ENCODE measurements around the gene OLFML2B. TPM values are rescaled to one million over a fixed set of nuclear protein-coding genes. Genes with fewer than 3 reads are reported as not detected.
"Not testable (repeated sequence)": the region's sequence is repeated elsewhere in the genome, so short reads cannot be mapped to it uniquely, and the experiment has no call there.

OLFML2B gene
- total RNA-seq, 2 donors from 2014 or later, result 32.2 to 46.6 TPM

DNA sequence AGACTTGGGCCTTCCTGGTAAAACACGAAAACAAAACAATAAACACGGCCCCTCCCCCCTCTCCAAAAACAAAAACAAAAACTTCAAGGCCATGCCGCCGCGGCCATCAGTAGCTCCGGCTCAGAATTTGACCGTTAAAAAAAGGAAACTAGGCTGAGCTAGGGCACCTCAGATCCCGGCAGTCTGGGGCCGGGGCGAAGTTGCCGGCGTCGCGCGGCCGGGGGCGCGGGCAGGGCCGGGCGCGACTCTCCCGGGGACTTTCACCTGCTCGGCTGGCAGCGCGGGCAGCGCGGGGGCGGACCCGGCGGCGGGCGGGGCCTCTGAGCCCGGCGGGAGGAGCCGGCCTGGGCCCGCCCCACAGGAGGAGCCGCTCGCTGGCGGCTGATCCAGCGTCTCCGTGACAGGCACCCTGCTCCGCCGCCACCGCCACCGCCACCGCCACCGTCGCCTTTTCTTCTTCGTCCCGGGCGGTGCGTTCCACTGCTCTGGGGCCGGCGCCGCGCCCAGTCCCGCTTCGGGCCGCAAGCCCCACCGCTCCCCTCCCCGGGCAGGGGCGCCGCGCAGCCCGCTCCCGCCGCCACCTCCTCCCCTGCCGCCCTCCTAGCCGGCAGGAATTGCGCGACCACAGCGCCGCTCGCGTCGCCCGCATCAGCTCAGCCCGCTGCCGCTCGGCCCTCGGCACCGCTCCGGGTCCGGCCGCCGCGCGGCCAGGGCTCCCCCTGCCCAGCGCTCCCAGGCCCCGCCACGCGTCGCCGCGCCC, 45.8 kb upstream of the OLFML2B start, which contains the start of gene NOS1AP:
Gene NOS1AP (plus strand): TSS at position 358 of the 760 bp plus-strand sequence. CDS start 487 bp downstream, outside the sequence.
- Histone ChIP-seq H3K4me1 (ENCODE audit: control insufficient read depth in 1 of 2, low read depth in 2 of 2) (peaks cover 4 to 32% of the 10 kb centered on the region in 2 donors), H3K27ac (no peak within 1 kb of the TSS), H3K36me3 (no peaks in the 10 kb centered on the region), H3K9me3 (no peaks in the 10 kb centered on the region), H3K27me3 (replicated peaks; ENCODE audit: insufficient read depth) (no peaks in the 10 kb centered on the region), H3K4me3 (peak within 1 kb of the TSS; percentile 86)
- ATAC-seq (ENCODE audit: insufficient number of reproducible peaks, low FRiP score, low read depth) (peak; percentile 65), DNase-seq (ENCODE audit: low spot score) (peak; percentile 8)
- no peak for TF ChIP-seq CTCF (IDR thresholded peaks at IDR 0.05)

GRCh38 chr1:162068301-162068700, 44.6 kb upstream of the OLFML2B start:
- no peak for DNase-seq (ENCODE audit: low spot score)
- H3K27ac ChIP-seq, result no peak overlapping the region
- H3K36me3 ChIP-seq, result no peaks in the 10 kb centered on the region
- H3K9me3 ChIP-seq, result no peaks in the 10 kb centered on the region
- ATAC-seq (ENCODE audit: insufficient number of reproducible peaks, low FRiP score, low read depth), result no peak
- no peak overlapping the region for H3K4me3 ChIP-seq
- H3K4me1 ChIP-seq (ENCODE audit: control insufficient read depth in 1 of 2, low read depth in 2 of 2), result peaks cover 4 to 34% of the 10 kb centered on the region in 2 donors
- no peak for TF ChIP-seq CTCF (IDR thresholded peaks at IDR 0.05)
- no peaks in the 10 kb centered on the region for H3K27me3 ChIP-seq (replicated peaks; ENCODE audit: insufficient read depth)

GRCh38 chr1:162067466-162067865, 43.8 kb upstream of the OLFML2B start:
- Histone ChIP-seq H3K4me1 (ENCODE audit: control insufficient read depth in 1 of 2, low read depth in 2 of 2) (peaks cover 0 to 34% of the 10 kb centered on the region in 2 donors), H3K27me3 (replicated peaks; ENCODE audit: insufficient read depth) (no peaks in the 10 kb centered on the region), H3K36me3 (no peaks in the 10 kb centered on the region), H3K9me3 (no peaks in the 10 kb centered on the region), H3K4me3 (no peak overlapping the region), H3K27ac (no peak overlapping the region)
- DNase-seq (ENCODE audit: low spot score) (no peak), ATAC-seq (ENCODE audit: insufficient number of reproducible peaks, low FRiP score, low read depth) (no peak)
- TF ChIP-seq CTCF (IDR thresholded peaks at IDR 0.05), result no peak

- H3K4me3 ChIP-seq; ATAC-seq (ENCODE audit: insufficient number of reproducible peaks, low FRiP score, low read depth): not testable (repeated sequence)
Observed at GRCh38 chr1:162066836-162067235, 43.2 kb upstream of the OLFML2B start.

GRCh38 chr1:162065016-162065415, 41.3 kb upstream of the OLFML2B start:
- H3K4me3 ChIP-seq, result no peak overlapping the region
- no peak overlapping the region for H3K27ac ChIP-seq
- no peaks in the 10 kb centered on the region for H3K9me3 ChIP-seq
- peaks cover 0 to 14% of the 10 kb centered on the region in 2 donors for H3K4me1 ChIP-seq (ENCODE audit: control insufficient read depth in 1 of 2, low read depth in 2 of 2)
- DNase-seq (ENCODE audit: low spot score) (no peak), ATAC-seq (ENCODE audit: insufficient number of reproducible peaks, low FRiP score, low read depth) (no peak)
- H3K36me3 ChIP-seq, result no peaks in the 10 kb centered on the region
- no peak for TF ChIP-seq CTCF (IDR thresholded peaks at IDR 0.05)
- H3K27me3 ChIP-seq (replicated peaks; ENCODE audit: insufficient read depth), result no peaks in the 10 kb centered on the region

More at GRCh38 chr1:162066836-162067235, 43.2 kb upstream of the OLFML2B start:
- not testable (repeated sequence) for H3K36me3 ChIP-seq; H3K27me3 ChIP-seq (replicated peaks; ENCODE audit: insufficient read depth); H3K27ac ChIP-seq; H3K9me3 ChIP-seq; DNase-seq (ENCODE audit: low spot score)
- H3K4me1 ChIP-seq (ENCODE audit: control insufficient read depth in 1 of 2, low read depth in 2 of 2), result peaks cover 0 to 28% of the 10 kb centered on the region in 2 donors
